ENCODE data around the gene NT5DC2.

NT5DC2 gene

DNA sequence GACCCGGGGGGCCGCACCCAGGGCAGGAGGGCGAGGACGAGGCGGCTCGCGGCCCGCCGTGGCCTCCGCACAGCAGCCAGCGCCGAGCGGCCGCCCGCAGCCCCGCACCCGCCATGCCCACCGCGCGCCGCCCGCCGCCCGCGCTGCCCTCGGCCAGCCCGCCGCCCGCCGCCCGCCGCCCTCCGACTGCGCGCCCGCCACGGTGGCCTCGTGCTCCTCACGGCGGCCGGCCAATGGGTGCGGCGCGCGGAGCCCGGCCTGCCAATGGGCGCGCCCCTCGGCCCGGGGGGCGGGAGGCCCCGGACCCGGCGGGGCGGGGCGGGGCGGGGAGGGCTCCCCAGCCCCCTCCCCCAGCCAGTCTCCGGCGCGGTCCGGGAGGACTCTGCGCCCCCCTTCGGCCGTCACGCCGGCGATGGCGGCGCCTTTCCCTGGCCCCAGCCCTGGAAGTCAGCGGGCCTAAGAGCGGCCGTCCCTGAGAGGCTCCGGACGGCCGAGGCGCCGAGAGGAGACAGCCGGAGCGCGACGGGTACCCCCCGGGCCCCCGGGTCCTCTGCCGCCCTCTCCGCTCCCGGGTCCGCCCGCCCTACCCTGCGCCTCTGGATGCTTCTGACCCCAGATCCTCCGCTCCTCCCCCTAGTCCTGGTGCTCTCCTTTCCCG, at the start of gene NT5DC2:
Gene NT5DC2, minus strand, starts transcription at position 235 of the 658 bp plus-strand sequence. Its CDS starts 120 bp downstream, at position 115.
- DNase-seq (ENCODE audit: low spot score) = peak; percentile 56

DNA sequence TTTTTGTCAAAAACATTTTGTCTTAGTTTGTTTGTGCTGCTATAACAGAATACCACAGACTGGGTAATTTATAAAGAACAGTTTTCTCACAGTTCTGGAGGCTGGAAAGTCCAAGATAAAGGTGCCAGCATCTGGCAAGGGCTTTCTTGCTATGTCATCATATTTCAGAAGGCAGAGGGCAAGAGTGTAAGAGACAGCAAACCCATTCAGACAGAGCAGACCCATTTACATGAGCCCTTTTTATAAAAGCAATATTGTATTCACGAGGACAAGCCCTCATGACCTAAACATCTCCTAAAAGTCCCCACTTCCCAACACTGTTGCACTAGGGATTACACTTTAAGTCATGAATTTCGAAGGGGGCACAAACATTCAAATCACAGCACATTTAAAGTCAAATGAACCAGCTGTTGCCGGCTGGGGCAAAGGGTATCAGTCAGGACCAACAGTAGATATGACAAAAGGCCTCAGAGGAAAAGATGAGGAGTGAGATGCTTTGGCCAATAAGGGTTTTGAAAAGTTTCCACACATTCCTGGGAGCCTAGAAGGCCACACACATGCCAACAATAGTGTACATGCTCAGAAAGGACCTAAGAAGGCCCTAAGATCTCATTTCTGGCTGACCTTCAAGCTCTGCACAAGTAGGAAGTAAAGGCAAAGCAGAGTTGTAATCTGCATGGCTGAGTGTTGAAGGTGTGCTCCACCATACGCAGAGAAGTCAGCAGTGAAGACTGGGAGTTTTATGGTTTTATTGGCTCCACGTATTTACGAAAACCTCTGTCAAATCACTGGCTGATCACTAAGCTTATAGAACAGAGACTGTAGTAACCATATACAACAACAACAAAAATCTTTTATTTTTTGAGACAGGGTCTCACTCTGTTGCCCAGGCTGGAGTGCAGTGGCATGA, 40.7 kb upstream of the NT5DC2 start:
- DNase-seq (ENCODE audit: low spot score) = no peak

DNA sequence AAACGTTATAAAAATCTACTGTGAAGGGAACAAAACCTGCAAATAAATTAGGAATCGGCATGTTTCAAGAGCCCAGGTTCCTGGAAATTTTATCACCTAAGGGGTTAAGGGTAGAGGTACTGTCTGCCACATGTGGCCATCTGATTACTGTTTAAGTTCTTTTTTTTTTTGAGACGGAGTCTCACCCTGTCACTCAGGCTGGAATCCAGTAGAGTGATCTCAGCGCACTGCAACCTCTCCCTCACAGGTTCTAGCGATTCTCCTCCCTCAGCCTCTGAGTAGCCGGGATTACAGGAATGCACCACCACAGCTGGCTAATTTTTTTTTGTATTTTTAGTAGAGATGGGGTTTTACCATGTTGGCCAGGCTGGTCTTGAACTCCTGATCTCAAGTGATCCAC, 38.6 kb upstream of the NT5DC2 start:
- DNase-seq (ENCODE audit: low spot score) = no peak

DNA sequence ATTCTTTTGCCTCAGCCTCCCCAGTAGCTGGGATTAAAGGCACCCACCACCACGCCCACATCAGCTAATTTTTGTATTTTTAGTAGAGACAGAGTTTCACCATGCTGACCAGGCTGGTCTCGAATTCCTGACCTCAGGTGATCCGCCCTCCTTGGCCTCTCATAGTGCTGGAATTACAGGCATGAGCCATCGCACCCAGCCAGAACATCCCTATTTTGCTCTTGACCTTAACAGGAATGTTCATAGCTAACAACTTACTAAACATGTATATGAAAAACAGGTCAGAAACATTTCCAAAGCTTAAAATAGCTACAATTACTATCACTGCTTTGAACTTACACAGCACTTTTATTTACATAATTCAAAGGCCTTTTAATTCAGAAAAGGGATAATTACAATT, 36.4 kb upstream of the NT5DC2 start:
- DNase-seq (ENCODE audit: low spot score) = no peak

DNA sequence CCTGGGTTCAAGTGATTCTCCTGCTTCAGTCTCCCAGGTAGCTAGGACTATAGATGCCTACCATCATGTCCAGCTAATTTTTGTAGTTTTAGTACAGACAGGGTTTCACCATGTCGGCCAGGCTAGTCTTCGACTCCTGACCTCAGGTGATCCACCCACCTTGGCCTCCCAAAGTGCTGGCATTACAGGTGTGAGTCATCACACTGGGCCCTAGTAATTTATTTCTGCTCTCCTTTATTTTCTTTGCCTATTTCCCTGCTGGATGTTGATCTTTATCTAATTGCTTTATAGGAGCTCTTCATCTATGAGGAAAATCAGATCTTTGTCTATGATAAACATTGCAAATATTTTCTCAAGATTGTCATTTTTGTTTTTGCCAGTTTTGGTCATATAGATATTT, 34.4 kb upstream of the NT5DC2 start:
- no peak for DNase-seq (ENCODE audit: low spot score)

DNA sequence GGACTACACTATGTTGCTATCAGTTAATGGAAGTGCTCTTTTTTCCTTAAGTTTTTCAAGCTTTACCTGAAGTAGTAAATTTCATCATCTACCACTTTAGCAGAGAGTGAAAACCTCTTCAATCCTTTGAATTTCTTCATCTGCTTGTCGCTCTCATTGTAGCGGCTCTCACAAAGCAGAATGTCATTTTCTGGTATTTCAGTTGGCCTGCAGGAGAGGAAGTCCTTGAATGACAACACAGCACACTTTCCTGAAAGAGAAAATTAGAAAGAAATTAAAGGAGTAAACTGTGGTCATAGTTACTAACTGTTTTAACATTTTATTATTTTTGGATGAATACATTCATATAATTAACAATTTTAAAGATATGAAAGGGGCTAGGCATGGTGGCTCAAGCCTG, 30.3 kb upstream of the NT5DC2 start:
- DNase-seq (ENCODE audit: low spot score) = no peak

DNA sequence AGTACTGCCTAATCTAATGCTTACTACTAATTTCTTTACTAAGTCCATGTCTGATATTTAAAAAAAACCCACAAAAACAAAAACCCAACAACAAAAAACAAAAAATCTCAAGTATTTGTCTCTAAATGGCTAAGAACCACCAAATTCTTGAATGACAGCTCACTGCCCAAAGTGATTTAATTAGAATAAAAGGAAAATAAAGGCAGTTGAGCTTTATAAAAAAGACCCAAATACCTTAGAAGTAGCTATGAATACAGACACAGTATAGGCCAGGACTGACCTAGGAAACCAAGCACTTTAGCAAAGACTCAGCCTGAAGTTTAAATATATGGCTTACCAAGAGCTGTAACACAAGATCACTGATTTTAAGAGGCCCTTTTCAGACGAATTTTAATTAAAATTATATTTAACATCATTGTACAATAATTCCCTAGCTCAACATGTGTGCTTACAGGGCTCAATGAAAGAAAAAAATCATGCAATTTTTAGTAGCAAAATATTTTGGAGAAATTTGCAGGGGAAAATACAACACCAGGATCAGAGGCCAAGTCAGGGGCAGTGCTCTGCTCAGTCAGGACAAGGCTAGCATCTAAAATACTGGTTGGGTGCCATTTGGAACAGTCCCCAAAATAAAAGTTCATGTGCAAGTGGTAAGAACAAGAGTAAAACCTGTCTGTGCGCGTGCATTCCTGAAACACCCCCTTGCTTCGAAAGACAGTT, 27.5 kb upstream of the NT5DC2 start:
- no peak for DNase-seq (ENCODE audit: low spot score)

DNA sequence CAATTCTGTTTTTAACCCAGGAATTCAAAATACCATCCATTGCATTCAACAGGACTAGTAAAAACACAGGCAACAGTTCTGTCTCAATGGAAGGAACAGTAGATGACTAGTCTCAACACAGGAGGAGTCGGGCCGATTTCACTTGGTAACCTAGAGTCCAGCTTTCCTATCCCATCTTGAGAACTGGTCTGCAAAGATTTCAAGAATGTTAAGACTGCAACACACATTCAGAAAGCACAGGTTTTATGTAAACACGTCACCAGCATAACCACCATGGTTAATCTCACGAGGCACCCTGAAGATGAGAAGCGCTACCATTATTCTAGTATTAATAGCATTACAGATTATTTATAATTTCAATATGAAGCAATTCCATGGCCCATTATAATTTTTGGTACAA, 24.8 kb upstream of the NT5DC2 start:
- DNase-seq (ENCODE audit: low spot score) = no peak

DNA sequence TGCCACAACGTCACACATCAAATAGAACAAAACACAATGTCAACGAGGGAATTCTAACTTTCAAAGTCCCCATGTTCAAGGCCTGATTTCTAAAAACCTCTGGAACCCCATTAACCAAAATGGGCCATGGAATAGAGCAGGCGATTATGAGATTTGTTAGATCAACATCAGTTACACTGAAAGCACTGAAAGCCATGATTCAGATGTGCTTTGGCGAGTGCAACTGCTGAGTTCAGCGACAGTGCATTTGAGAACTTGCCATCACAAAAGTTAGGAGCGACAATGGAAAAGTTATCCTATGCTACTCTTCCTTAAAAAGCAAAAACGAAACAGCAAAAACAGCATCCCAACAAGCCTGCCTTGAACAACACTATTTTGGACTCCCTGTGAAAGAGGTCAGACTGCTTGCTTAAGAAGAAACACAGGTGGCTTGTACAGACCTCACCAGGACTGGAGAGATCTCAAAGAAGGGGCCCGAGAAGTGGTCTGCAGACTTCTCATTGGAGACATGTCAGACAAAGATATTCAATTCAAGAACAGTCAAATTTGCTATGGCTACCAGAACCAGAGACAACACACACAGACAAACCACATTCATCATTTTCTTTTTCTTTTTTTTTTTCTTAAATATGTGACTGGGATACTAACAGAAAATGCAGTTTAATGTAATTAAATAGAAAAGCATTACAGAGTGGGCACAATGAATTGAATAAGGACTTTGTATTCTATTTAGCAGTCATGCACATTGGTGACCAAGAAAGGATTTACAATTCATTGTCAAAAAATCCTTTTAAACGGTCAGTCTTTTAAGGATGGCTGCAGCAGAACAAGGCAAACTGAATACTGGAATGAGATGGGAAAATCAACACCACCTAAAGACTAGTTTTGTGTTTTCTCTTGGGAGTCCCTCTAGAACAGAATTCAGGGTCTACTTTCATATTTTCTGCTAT, 23.6 kb upstream of the NT5DC2 start:
- no peak for DNase-seq (ENCODE audit: low spot score)

DNA sequence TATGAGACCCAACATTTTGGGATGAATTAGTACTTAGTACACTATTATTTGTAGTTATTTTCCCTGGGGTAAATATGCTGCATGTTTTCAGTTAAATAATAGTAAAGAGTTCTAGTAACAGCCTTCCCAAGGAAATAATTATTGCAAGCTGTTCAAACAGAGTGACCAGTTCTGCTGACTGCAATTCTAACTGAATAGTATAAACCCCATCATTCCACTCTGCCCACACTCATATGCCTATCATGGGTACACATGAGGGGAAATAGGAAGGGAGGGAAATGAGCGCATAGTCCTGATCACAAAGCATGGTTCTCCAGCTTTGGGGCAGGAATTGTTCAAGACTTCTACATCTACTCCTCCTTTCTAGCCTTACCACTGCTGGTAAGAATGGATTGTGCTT, 21.4 kb upstream of the NT5DC2 start:
- DNase-seq (ENCODE audit: low spot score) = no peak

DNA sequence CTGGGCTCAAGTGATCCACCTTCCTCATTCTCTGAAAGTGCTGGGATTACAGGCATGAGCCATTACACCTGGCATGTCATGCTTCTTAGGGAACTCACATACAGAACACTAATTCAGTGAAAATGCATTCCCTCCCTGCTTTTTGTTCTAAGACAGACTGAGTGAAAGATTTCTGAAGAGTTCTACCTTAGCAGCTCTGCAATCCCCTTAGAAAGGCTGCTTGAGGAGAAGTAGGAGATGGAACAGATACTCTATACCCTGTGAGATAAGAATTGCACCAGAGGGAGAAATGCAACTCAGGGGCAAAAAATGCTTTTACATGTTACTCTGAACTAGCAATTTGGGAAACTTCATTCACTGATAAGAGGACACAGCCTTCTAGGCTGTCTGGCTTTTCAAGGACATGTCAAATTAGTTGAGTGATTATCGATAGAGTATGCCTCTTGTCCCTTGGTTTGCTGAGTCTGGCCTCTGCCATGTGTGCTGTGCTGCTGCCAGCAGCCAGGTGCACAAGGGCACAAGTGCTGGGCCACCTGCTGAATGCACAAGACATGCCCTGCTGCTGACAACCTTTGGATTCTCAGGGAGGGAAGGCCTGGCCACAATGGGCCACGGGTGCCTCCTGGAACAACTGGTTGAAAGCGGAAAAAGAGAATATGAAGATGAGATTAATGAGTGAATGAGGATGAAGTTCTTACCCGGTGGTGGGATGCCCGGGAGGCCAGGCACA, 20.5 kb upstream of the NT5DC2 start:
- DNase-seq (ENCODE audit: low spot score) = no peak

DNA sequence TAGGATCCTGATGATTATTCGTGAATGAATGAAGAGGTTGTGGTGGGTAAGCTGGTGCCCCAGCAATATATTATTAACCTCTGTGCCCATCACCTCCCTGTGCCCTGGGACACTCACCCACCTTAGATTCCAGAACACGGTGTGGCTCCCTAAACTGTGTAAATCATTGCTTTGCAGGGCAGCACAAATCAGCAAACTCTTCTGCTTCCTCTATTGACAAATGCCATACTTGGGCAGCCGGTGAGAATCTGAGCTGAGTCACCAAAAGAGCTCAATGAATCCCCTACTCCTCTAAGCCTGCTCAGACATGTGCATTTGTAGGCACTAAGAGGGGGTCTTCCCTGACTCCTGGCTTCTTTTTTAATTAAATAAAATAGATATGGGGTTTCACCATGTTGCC, 18.4 kb upstream of the NT5DC2 start:
- DNase-seq (ENCODE audit: low spot score) = no peak

DNA sequence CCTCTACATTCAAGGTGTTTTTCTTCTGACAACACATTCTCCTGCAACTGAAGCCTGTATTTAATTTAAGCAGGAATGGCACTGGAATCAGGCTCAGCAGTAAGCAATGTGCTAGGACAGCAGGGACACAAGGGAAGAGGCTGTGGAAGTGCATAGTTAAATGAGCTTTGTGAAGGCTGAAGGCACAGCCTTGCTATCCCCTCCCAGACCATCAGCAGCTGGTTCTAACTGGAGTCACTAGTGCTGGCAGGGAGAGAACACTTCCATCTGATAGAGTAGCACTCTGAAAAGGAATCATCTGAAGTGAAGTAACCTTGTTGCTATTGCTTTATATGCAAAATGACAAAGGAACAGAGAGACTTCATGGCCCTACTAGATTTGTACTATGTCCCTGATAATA, 17.5 kb upstream of the NT5DC2 start:
- DNase-seq (ENCODE audit: low spot score) = no peak

DNA sequence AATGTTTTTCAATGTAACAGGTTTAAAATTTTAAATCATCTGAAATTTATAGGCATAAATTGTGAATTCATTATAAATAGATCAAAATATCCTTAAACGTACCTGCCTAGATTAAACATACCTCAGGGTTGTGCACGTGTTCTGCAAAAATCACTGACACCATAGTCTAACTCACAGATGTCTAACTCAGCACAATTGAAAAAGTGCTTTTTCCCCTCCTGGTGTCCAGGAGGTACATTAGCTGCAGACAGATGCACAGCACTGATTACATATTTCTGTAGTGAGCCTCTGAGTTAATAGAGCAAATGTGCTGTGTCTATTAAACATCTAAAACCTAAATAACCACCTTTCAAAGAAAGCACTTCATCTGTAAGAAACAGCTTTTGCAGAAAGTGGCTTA, 13.5 kb upstream of the NT5DC2 start:
- no peak for DNase-seq (ENCODE audit: low spot score)

DNA sequence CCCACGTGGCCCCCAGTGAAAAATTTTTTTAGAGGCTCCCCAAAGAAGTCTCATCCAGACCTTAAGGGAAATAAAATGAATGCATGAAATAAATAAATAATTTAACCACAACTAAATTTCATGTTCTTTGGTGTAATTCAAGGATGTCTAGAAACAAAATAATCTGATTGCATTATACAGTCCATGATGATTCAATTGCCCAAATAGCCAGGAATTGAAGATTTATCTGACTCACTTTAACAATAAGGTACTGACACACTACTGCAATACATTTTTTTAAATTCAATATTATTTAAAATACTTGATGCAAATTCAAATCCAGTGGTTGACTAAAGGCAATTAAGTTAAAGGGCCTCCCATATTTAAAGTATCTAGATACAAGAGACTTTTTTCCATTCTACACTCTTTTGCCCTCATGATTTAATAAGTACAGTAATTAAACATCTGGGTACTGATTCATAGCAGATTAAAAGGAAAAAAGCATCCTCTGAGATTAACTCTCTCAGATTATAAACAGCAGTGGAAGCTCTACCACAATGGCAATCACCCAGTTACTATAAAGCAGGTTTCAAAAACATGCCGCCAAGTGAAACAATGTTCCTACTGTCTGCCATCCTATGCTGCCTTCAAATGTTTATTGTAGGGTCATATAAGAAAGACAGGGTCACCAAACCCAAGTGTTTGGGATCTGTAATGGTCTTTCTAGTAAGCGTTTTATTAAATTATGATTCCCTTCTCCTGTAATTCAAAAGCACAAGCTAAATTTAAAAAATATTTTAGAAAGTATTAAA, 12.6 kb upstream of the NT5DC2 start:
- DNase-seq (ENCODE audit: low spot score) = no peak

DNA sequence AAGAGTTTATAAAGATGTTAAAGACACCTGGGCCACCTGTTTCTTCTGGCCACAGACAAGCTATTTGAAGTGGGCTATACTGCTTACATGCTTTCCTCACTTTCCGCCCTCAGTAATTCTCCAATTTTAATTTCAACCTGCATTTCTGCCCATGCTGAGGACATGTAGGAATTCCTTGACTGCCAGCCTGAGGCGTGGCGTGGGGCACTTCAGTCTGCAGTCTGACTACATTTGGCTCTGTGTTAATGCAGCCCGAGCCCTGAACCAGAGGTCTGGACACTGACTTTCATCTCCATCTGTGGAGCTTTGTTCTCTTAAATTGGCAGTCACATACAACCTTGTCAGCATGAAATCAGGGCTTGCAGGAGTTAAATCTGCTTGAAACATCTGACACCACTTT, 11.3 kb upstream of the NT5DC2 start:
- DNase-seq (ENCODE audit: low spot score) = no peak

DNA sequence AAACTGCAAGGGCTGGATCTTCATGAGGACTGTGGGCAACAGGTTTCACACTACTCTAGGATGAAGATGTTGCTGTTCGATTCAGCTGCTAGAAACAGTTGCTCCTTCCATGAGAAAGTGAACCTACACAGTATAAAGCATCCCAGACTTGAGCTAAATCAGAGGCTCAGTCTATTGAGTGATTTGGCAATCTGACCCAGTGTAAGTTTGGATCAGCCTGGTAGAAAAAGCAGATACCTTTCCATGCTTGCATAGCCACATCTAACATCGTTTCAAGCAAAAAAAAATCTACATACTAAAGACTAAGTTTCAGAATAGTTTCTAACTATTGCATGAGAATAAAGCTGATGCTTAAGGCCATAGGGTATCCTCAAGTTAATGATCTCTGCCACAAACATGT, 7.4 kb upstream of the NT5DC2 start:
- no peak for DNase-seq (ENCODE audit: low spot score)

DNA sequence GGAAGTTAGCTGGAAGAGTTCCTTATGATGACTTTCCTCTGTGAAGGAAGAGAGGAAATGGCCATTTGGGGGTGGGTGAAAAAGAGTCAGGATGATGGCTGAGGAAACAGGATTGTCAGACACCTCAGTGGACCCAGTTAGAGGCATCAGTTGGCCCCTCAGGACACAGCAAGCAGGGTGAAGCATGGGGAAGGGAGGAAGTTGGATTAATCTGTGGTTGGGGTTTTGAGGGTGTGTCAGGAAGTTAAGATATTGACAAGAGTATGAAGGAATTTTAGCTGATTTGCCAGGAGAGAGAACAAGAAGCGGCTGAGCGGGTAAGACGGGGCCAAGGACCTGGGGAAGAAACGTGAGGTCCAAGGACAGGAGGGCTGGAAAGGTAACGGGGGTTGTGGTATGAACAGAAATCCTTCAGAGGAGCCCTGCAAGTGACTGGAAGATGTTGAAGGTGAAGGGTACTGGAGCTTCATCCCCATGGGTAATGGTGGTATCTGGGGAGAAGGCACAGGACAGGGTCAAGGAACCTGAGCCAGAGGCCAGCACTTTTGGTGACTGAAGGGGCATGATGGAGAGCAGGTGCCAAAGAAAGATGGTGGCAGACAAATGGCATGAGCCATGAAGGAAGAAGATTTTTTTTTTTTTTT, 5.5 kb upstream of the NT5DC2 start:
- DNase-seq (ENCODE audit: low spot score) = no peak

DNA sequence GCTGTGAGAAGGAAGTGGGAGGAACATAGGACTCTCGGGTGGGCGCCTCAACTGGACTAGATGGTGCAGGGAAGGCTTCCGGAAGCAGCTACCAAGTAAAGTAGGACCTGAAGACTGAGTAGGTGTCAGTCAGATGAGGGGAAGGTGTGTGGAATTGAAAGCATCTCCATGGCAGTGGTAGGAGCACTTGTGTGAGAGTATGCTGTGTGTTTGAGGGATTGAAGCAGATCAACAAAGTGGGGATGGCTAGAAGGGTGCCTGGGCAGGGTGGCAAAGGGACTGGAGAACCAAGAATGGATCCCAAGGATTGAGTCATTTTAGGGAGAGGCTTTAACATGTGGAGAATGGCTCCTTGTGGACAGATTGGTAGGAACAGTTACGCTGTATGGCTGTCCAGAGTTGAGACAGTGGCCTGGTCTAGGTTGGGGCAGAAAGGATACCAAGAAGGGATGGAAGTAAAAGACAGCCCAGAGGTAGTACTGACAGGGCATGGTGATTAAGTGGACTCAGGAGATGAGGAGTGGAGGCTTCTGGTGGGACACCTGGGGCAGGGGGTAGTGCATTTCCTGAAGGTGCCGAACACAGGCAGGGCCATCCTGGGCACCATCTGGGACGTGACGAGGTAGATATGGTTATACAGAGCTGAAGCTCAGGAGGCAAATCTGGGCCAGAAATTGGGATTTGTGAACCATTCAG, 4.2 kb upstream of the NT5DC2 start:
- DNase-seq (ENCODE audit: low spot score) = no peak
